DMS 273 (cell line): ENCODE results near the gene TCEA2.
A peak's percentile ranks its signal among the peaks of the same experiment; 100 is the strongest.

Experiments used
- DNase-seq: peaks from one replicate; lab custom pipeline; 2025; ENCODE audit not compliant: unreplicated experiment; lab: John Stamatoyannopoulos, UW

The TCEA2 gene

DNA sequence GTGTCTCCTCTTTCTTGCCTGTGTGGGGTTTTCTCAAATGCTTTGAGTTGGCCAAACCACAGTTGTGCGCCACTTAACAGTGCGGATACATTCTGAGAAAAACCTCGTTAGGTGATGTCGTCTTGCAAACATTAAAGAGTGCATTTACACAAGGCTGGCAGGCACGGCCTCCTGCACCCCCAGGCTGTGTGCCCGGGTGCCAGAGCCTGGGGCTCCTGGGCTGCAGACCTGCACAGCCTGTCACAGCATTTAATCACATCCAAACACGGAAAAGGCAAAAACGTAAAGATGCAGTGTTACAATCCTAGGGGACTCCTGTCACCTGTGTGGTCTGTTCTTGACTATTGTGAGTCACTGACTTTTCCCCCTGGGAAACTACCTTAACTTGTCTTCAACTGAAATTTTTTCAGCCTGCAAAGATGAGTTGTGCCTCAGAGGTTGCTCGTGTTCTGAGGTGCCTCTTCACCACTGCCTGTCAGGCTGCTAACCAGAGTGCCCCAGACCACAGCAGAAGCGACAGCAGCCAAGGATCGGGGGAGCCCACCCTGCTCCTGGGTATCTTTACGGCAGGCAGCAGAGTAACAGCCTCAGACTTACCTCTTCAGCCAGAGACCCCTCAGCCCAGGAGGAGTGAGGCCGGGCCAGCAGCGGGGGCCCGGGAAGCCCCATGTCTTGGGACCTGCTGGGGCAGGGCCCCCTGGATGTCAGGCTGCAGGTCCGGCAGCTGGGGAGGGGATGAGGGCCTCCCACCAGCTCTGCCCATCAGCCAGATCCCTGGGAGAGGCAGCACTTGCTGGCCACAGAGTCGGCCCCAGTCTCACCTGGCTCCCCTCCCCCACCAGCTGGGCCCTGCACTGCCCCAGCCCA lies 27.7 kb upstream of the TCEA2 start:
- no peak for DNase-seq

DNA sequence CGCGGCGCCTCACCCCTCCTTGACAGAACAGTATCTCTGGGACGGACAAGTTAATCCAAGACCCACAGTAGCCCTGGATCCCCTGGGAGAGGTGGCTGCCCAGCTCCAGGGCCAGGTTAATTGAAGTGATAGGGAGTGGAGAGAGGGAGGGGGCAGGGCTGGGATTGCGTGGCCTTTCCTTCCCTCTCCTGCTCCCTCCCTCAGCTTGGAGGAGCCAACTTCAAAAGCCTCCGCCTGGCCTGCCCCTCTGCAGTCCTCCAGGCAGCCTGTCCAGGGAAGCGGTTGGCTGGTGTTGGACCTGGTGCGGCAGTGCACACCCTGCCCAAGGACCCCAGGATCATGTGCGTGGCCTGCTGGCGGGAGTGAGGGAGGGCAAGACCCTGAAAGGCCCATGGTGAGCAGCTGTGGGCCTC lies 27.1 kb upstream of the TCEA2 start, which contains the start of gene C20orf204:
Gene C20orf204, plus strand, starts transcription at position 250 of the 413 bp plus-strand sequence. Its CDS starts 142 bp downstream, at position 392.
- no peak for DNase-seq

DNA sequence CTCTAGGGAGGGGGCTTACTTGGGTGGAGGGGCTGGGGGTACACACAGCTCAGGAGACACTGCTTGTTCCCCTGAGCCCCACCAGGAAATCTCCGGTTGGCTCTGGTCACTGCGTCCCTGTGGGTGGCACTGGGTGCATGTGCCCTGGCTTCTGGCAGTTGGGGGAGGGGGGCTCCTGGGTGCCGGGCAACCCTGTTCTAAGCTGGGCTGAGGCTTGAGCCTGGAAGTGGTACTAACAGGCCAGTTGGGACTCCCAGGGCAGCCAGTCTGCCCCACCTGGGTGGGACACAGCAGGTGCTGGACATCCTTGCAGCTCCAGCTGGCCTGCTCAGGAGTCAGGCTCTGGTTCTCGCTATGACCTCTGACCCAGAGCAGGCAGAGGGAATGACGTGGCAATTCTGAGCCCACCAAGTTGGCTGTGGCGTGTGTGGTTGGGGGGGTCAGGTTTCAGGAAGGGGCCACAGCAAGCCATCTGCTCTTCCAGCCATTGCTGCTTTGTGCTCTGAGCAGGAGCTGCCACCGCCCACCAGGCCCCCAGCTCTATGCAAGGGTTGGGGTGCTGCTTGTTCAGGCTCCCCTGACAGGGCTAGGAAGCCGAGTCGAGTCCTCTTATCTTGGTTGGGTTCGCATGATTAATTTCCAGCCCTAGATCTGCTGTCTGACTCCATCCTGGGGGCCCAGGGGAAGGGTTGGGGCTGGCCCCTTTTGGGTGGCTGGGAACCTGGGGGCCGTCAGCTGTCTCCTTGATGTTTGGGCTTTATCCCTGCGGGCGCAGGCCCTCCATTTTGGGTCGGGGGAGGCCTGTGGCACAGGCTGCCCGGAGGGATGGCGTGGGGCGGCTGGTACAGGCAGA lies 26.4 kb upstream of the TCEA2 start:
- DNase-seq: peak; percentile 61

DNA sequence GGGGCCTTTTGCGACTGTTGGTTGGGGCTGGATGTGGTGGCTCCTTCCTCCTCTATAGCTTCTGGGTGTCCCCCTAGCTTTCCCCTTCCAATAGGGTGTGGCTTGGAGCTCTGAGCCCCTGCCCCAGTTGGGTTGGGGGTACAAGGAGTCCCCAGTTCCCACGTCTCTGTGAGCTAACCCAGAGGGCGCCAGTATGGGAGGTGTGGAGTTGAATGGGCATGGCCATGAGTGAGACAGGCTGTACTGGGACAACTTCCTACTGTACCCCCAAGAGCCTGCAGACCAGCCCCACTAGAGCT lies 25.9 kb upstream of the TCEA2 start:
- DNase-seq: no peak

DNA sequence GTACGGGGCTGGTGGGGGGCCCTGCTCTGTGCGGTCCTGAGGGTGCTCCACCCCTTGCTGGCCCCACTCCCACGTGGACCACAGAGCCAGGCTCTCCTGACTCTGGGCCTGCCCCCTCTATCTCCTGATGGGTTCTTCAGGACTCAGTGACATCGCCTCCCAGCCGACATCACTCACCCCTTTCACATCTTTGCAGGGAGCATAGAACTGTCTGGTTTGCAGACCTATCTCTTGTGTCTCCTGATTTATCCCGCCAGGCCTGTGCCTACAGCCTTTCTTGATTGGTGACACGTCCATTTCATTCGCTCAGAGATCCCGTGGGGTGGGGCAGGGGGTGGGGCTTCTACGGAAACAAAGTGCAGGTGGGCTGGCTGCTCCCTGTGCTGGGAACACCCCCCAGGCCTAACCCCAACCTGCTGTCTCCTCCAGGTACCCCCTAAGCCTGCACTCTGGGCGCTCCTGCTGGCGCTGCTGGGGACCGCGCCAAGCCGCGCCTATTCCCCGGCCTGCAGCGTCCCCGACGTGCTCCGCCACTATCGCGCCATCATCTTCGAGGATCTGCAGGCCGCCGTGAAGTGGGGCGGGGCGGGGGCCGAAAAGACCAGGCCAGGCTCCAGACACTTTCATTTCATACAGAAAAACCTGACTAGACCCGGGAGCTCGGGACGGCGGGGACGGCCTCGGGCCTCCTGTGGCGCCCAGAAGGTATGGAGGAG lies 25.3 kb upstream of the TCEA2 start:
- DNase-seq: peak; percentile 42

DNA sequence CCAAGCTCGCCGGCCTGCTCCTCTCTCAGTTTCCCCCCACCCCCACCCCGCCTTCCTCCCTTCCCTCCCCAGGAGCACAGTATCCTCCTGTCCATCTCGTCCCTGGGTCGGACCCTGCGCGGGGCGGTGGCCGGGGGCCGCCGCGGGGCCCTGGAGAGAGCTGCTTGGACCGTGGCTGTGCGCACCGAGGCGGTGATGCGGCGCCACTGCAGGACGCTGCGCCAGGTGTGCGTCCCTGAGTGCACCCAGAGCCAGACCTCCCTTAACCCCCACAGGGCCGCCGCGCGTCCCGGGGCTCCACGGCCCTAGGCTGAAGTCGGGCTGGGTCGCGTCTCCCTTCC lies 24.8 kb upstream of the TCEA2 start:
- DNase-seq: no peak

DNA sequence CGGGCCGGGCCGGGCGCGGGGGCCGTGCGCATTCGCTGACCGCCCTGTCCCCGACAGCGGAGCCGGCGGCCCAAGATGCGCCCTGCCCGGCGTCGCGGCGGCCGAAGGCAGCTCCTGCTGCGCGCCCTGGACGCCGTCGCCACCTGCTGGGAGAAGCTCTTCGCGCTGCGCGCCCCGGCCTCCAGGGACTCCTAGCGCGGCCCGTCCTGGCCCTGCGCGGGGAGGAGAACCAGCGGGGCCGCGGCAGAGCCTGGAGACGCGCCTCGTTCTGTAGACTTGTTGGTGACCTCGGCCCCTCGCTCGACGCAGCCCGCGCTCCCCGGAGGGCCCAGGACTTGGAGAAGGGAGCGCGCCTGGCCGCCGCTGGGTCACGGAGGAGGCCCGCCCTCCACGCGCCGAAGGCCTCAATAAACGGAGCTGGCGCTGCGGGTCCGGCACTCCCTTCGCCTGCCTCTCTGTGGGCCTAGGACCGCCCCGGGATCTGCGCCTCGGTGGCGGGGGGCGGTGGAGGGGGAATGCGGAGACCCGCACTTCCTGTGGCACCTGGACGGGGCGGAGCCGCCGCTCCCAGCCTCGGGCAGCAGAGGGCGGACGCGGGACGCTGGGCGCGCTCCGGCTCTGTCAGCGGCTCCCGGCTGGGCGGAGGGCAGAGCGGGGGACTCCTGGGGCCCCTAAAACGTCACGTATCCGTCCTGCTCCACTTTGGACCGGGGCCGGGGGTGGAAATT lies 24.3 kb upstream of the TCEA2 start:
- DNase-seq: peak; percentile 90

DNA sequence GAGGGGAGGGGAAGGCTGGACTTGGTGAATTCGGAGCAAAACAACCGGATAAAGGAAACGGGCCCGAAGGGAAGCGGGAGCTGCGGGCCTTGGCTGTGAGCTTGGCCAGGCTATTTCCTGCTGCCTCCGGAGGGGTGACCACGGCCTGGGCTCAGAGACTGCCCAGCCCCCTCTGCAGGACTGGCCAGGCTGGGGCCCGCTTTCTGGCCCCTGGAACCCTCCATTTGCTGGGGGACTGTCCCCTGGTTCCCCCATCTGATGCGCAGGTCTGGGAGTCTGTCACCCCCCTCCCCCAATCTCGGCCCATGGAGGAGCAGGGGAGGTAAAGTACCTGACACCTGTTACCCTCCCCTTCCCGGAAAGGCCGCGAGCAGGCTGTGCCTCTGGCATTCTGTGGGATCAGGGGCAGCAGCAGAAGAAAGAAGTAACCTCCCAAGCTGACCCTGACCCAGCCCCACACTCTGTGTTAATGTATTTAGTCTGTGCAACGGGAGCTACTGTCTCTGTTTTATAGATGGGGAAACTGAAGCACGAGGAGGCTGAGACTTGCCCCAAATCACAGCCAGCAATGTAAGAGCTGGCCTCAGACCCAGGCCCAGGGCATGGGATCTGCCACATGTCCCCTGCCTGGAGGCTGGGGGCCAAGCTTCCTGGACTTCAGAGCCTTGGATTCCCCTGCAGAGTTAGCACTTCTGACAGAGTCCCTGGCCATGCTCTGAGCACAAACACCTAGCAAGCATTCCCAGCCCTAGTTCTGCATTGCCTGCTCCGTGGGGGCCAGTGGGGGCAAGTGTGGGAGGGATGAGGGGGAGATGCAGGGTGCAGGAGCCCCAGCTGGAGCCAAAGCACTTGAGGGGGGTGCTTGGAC lies 23.5 kb upstream of the TCEA2 start:
- DNase-seq: no peak

DNA sequence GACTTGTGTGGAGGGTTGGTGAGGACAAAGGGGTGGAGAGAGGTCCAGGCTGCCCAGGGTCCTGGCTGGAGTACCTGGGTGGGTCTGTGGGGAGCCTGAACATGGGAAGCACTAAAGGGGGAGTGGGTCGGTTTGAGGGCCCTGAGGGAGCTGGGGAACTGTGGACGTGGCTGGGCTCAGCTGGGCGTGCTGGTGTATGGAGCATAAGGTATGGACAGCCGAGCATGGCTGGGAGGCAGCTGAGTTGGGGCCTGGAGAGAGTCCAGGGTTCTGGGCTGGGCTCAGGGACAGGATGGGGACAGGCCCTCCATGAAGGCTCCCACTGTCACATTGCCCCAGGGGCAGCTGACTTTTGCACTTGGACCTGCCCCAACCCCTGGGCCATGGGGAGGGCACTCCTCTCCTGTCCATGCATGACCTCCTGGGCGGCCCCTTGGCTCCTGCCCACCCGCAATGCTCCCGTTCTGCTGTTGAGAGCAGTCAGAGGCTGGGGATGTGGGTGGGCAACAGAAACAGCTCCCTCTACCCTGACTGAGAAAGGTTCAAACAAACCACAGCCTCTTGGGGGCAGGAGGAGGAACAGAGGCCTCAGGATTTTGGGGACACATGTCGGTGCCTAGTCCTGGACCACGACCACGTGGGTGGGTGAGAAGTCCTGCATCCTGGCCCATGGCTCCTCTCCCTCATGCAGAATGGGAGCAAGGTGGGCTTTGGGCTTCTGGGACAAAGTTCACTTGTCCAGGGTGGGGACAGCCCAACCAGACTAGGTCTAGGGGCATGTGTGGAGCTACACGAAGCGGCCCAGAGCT lies 22.6 kb upstream of the TCEA2 start:
- peak; percentile 40 for DNase-seq

DNA sequence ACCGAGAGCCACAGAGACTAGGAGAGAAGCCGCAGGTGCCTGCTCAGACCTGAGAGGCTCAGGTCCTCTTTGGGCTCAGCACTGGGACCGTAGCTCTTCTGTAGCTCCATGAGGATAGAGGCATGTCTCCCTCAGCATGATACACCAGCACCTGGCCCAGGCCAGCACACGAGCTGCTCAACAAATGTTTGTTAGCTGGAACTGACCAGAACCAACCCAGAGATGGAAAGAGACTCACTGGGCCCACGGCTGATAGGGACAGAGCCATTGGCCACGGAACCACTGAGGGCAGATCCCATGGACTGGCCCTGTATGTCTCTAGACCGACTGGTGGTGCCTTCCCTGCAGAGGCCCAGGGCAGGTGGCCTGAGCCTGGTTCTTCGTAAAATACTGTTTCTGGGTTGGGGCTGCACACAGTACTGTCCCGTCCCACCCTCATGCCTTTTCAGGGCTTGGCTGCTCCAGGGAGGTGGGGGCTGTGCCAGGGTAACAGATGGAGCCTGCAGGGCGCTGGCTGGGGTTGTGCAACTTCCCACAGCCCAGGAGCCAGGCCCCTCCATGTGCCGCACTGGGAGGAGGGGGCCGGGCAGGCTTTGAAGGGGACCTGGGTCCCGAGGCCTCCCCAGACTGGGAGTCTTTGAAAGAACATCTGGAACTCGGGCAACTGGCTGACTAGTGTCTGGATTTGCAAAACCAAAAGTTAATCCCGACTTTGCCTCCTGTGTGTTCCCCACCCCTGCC lies 21.8 kb upstream of the TCEA2 start:
- peak; percentile 95 for DNase-seq

DNA sequence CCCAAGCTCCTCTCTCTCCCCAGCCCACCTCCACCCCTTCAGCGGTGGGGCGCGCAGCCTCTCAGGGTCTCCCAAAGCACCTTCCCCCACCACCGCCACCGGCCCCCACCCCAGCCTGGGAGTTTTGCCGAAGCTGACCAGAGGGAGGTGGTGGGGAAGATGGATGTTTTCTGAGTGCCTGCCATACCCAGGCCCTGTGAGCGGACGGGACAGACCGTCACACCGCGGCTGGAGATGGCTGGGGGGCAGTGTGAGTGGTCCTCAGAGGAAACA lies 21.3 kb upstream of the TCEA2 start:
- DNase-seq: no peak

DNA sequence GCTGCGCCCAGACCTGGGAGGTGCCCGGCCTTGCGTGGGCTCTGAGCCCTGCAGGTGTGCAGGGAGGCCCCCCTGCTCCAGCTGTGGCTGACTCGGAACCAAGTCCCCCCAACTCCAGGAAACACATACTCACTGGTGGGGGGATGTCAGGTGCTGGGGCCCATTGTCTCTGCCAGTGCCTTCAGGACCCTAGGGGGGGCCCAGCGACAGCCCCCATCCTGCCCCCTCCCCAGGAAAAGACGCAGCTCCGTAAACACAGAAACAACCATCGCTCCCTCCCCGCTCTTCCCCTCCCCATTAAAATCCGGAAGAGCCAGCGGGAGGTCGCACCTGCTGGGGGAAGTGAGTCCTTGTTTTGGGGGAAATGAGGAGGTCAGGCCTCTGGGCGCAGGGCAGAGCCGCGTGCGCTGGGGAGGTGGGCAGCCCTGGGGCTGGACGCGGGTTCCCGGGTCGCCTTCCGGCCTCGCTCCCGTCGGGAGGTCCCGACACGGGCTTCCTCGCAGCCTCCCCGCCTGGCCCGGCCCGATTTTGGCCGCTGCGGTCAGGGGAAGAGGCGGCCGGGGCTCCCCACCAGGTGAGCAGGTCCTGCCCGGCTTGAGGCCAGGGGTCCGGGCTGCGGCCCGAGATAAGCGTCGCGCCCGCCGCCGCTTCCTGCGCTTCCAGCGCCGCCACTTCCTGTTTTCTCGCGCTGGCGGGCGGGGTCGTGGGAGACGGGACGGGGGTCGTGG lies 20.8 kb upstream of the TCEA2 start:
- DNase-seq: no peak

DNA sequence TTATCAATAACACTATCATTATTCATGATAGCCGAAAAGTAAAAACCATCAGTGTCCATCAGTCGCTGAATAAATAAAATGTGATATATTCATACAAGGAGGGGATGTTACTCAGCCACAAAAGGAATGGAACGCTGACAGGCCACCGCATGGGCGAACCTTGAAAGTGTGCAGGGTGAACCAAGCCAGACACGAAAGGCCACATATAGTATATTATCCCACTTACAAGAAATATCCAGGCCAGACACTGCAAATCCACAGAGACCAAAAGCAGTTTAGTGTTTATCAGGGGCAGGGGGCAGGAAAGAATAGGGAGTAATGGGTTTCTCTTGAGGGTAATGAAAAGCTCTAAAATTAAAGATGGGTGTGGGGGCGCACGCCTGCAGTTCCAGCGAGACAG lies 19.2 kb upstream of the TCEA2 start:
- no peak for DNase-seq

DNA sequence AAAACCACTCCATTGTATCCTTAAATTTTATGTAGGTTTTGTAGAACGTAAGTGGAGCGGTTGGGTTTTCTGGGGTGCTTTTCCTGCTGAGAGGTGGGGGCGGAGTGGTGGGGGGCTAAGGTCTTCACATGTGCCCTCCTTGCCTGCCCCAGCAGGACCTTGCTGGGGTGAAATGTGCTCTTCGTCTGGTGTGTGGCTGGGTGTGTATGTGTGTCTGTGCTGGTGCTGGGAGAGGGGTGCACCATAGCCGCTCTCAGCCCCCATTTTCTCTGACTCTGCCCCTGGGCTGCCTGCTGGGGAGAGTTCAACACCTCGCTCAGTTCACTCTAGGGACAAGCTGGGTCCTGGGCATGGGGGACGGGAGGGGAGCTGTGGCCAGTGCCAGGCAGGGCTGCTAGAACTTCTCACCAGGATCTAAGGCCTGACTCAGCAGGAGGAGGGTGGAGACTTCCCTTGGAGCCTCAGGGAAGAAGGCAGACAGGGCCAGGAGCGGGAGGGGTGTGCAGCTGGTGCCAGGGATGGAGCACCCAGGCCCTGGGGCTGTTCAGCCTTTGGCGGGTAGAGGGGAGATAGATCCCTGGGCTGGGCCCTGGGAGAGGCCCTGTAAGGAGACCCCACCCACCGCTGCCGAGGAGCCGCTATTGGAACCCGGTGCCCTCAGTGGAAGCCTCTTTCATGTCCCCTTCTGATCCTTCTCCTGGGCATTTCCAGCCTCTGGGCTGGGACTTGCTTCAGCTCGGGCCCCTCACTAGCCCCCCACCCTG lies 18.3 kb upstream of the TCEA2 start:
- peak; percentile 84 for DNase-seq

DNA sequence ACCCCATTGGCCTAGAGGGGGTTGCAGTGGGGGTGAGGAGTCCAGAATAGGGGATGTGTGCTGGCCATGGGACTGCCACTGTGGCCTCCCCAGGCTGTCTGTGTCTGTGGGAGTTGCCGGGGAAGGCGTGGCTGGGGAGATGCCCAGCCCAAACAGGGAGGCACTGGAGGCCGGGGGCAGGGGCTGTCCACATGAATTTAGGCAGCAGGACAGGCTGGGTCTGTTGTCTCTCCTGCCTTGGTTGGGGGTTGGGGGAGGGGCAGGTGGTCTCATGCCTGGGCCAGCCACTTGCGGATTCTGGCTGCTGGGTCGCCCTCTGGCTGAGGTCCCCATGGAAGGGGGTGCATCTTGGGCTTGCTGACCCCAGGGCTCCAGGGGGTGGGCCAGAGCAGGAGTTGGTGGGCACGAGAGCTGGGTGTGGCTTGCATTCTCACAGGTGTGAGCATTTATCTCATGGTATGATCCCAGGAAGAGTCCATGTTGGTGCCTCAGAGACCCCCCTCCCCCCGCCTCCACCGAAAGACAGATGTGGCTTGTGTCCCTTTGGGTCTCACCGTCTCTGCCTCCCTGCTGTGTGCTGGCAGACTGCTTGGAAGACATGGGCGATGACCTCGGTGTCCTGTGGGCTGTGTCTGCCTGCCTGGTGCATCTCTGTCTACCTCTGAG lies 17.5 kb upstream of the TCEA2 start:
- no peak for DNase-seq

DNA sequence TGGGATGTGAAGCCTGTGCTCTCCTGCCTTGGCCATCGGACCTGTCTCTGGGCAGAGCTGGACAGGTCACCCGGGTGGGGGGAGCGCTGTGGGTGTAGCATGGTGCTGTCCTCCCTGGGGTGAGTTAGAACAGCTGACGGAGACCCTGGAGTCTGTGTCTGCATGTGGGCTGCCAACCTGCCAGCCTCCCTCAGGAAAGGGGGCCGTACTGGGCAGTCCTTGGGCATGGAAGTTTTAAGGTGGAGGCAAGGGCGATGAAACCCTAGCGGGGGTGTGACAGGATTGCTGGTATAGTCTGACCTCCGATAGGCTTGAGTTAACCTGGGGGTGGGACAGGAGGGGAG lies 16.0 kb upstream of the TCEA2 start:
- DNase-seq: no peak

DNA sequence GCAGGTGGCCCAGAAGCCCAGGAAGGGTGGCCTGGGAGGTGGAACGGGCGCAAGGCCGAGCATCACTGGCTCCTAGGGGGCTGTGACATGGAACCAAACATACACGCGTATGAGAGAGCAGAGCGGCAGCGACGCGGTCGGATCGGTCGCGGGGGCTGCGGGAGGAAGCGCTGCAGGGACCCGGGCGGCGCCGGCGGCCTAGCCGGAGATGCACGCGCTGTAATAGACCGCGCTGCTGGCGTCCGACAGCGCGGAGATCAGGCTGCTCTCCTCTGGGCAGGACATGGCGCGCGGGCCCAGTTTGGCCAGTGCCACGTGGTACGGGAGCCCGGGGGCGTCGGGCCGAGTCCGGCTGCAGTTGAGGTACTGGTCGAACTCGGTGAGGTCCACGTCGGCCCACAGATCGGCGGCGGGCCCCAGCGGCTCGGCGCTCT lies 15.0 kb upstream of the TCEA2 start:
- no peak for DNase-seq
